ENCODE data around the gene MTMR8.
"Not testable (repeated sequence)": the region's sequence is repeated elsewhere in the genome, so short reads cannot be mapped to it uniquely, and the experiment has no call there.

Gene MTMR8
- long read RNA-seq, donor 1: 0 reads
- long read RNA-seq, donor 2: 0 reads
- long read RNA-seq, donor 3: 0 reads
- long read RNA-seq, donor 4: 0 reads
- long read RNA-seq, donor 5: 0 reads
- long read RNA-seq, donor 6: 0 reads
- long read RNA-seq, donor 7: 0 reads
- long read RNA-seq, donor 8: 0 reads

- DNase-seq: peak; percentile 53
These were observed at the start of gene MTMR8 for GRCh38 chrX:64394874-64395567. Gene MTMR8 (minus strand): TSS chrX:64395452. CDS start chrX:64395363, 89 bp downstream.

GRCh38 chrX:64439551-64439950, 44.3 kb upstream of the MTMR8 start:
- DNase-seq: no peak

- no peak for DNase-seq
These were observed 42.4 kb upstream of the MTMR8 start for GRCh38 chrX:64437665-64438064.

GRCh38 chrX:64437218-64437617, 42.0 kb upstream of the MTMR8 start:
- no peak for DNase-seq

- DNase-seq: no peak
These were observed 33.1 kb upstream of the MTMR8 start for GRCh38 chrX:64428371-64428770.

GRCh38 chrX:64427787-64428186, 32.5 kb upstream of the MTMR8 start:
- DNase-seq: no peak

GRCh38 chrX:64427281-64427680, 32.0 kb upstream of the MTMR8 start:
- DNase-seq: no peak

DNA sequence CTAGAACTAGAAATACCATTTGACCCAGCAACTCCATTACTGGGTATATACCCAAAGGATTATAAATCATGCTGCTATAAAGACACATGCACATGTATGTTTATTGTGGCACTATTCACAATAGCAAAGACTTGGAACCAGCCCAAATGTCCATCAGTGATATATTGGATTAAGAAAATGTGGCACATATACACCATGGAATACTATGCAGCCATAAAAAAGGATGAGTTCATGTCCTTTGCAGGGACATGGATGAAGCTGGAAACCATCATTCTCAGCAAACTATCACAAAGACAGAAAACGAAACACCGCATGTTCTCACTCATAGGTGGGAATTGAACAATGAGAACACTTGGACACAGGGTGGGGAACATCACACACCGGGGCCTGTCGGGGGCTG, 14.5 kb upstream of the MTMR8 start:
- not testable (repeated sequence) for DNase-seq

- no peak for DNase-seq
These were observed 2.8 kb upstream of the MTMR8 start for GRCh38 chrX:64398088-64398487.

GRCh38 chrX:64395568-64395929, 297 bp upstream of the MTMR8 start:
- no peak for DNase-seq

GRCh38 chrX:64394059-64394873, 986 bp downstream of the MTMR8 start:
- no peak for DNase-seq

GRCh38 chrX:64389489-64389888, 5.8 kb downstream of the MTMR8 start:
- DNase-seq: no peak

DNA sequence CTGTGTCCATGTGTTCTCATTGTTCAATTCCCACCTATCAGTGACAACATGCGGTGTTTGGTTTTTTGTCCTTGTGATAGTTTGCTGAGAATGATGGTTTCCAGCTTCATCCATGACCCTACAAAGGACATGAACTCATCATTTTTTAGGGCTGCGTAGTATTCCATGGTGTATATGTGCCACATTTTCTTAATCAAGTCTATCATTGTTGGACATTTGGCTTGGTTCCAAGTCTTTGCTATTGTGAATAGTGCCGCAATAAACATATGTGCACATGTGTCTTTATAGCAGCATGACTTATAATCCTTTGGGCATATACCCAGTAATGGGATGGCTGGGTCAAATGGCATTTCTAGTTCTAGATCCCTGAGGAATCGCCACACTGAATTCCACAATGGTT, 14.5 kb downstream of the MTMR8 start:
- DNase-seq: not testable (repeated sequence)

- DNase-seq: no peak
These were observed 15.3 kb downstream of the MTMR8 start for GRCh38 chrX:64379924-64380323.

- no peak for DNase-seq
These were observed 17.5 kb downstream of the MTMR8 start for GRCh38 chrX:64377753-64378152.

- no peak for DNase-seq
These were observed 43.2 kb downstream of the MTMR8 start for GRCh38 chrX:64352081-64352480.

GRCh38 chrX:64350521-64350920, 44.7 kb downstream of the MTMR8 start:
- DNase-seq: no peak

GRCh38 chrX:64350047-64350446, 45.2 kb downstream of the MTMR8 start:
- no peak for DNase-seq

GRCh38 chrX:64342811-64343210, 52.4 kb downstream of the MTMR8 start:
- DNase-seq: no peak

DNA sequence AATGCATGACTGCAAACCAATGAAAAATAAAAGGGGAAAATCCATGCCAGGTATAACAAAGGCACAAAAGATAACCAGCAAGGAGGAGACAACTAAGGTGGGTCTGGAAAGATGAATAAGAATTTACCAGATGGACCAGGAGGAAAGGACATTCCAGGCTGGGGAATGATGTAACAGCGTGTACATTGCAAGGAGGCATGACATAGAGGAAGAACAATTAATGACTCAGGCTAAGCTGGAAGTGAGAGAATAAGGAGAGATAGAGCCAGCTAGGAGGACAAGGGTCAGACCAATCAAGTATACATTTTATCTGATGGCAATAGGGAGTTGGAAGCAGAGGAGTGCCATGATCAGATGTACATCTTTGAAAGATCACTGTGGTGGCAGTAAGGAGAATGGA, 57.0 kb downstream of the MTMR8 start:
- no peak for DNase-seq

DNA sequence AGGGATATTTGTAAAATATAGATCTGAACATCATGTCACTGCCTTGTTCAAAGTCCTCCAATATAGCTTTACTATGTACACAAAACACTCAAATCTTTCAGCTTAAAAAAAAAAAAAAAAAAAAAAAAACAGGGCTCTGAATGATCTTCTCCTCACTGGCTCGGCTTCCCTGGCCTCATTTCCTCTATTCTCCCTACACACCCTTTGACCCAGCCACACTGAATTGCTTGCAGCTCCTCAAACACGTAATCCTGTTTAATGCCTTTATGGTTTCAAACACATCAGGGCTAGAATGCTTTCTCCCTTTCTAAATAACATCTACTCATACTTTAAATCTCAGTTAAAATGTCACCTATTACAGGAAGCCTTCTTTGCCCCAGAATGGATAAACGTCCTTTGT, 60.8 kb downstream of the MTMR8 start:
- no peak for DNase-seq

- no peak for DNase-seq
These were observed 65.0 kb downstream of the MTMR8 start for GRCh38 chrX:64330284-64330683.

DNA sequence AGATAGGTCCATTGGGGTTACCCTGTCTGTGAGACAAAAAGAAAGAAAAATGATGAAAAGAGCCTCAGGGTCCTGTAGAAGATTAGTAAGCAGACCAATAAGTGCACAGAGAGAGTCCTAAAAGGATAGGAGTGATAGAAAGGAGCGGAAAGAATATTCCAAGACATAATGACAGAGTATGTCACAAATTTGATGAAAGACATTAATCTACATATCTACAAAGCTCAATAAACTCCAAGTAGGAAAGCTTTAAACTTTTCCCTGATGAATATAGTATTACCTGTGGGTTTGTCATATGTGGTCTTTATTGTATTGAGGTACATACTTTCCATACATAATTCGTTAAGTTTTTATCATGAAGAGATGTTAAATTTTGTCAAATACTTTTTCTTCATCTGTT, 73.7 kb downstream of the MTMR8 start:
- no peak for DNase-seq

- DNase-seq: no peak
These were observed 81.6 kb downstream of the MTMR8 start for GRCh38 chrX:64313624-64314023.
